H1 (cell line): ENCODE data around the gene RARA. TPM values are rescaled to one million over a fixed set of nuclear protein-coding genes. Genes with fewer than 3 reads are reported as not detected.

ENCODE experiments used
- CBX8 ChIP-seq: fragments of 300-800, 300-1000 bp; sonication (generic); IDR thresholded peaks from 2 replicates; pipeline ENCODE4 v1.7.1; 2016; ENCODE audit warnings: low read depth, low read length, borderline replicate concordance
- FOSL1 ChIP-seq: IDR thresholded peaks from 2 replicates; pipeline ENCODE4 v1.6.1; 2011; ENCODE audit warnings: mild to moderate bottlenecking, low read depth, low read length, moderate library complexity; ENCODE audit not compliant: insufficient read depth
- HDAC6 ChIP-seq: IDR thresholded peaks from one replicate; pipeline ENCODE4 v1.7.1; 2012; ENCODE audit warnings: low read depth, mild to moderate bottlenecking, inconsistent platforms, low read length, moderate library complexity
- KDM1A ChIP-seq: fragments of 200-600, 300-600 bp; sonication (generic); IDR thresholded peaks from 2 replicates; pipeline ENCODE4 v1.7.1; 2016; ENCODE audit warnings: mild to moderate bottlenecking, low read length, borderline replicate concordance
- KDM5A ChIP-seq: fragments of 200-600 bp; IDR thresholded peaks from 2 replicates; pipeline ENCODE4 v1.7.1; 2012; ENCODE audit warnings: mild to moderate bottlenecking, low read length, inconsistent platforms, mixed read lengths
- MAFK ChIP-seq: IDR thresholded peaks from 2 replicates; pipeline ENCODE4 v1.6.1; 2012; ENCODE audit warnings: low read depth, mild to moderate bottlenecking, improper control_type of control experiment, low read length
- NANOG ChIP-seq: IDR thresholded peaks from 2 replicates; pipeline ENCODE4 v1.6.1; 2011; ENCODE audit warnings: low read length, low read depth, mild to moderate bottlenecking, inconsistent platforms; ENCODE audit not compliant: insufficient read depth, poor library complexity, severe bottlenecking
- NRF1 ChIP-seq: IDR thresholded peaks from 2 replicates; pipeline ENCODE4 v1.6.1; 2011; ENCODE audit warnings: mild to moderate bottlenecking, low read depth, low read length, improper control_type of control experiment
- POLR2AphosphoS5 ChIP-seq: IDR thresholded peaks from 2 replicates; pipeline ENCODE4 v1.6.1; 2011; ENCODE audit warnings: low read depth, low read length
- RBBP5 ChIP-seq: IDR thresholded peaks from 2 replicates; pipeline ENCODE4 v1.7.1; 2012; ENCODE audit warnings: low read depth, mild to moderate bottlenecking, inconsistent platforms, low read length, moderate library complexity, borderline replicate concordance
- RNF2 ChIP-seq: fragments of 200-900, 300-1000 bp; sonication (generic); IDR thresholded peaks from 2 replicates; pipeline ENCODE4 v1.7.1; 2016; ENCODE audit warnings: borderline replicate concordance, low read depth, mild to moderate bottlenecking, antibody characterized with exemption, low read length; ENCODE audit not compliant: poor library complexity, severe bottlenecking; ENCODE audit errors: missing control alignments
- SIN3A ChIP-seq, 2 experiments: IDR thresholded peaks in 1 of 2; conservative IDR thresholded peaks in 1 of 2; 2 replicates each; pipeline ENCODE4 v1.6.1; 2011 to 2012; ENCODE audit warnings: low read length in 2 of 2, improper control_type of control experiment in 1 of 2, low read depth in 1 of 2, mild to moderate bottlenecking in 1 of 2
- SP1 ChIP-seq: IDR thresholded peaks from 2 replicates; pipeline ENCODE4 v1.6.1; 2011; ENCODE audit warnings: low read depth, low read length
- SP4 ChIP-seq: IDR thresholded peaks from 2 replicates; pipeline ENCODE4 v1.6.1; 2012; ENCODE audit warnings: low read length, inconsistent platforms
- SUZ12 ChIP-seq: fragments of 200-600 bp; sonication (generic); IDR thresholded peaks from 2 replicates; pipeline ENCODE4 v1.6.1; 2012; ENCODE audit warnings: mild to moderate bottlenecking, inconsistent platforms, low read length, moderate library complexity, mixed read lengths
- TAF1 ChIP-seq: IDR thresholded peaks from 2 replicates; pipeline ENCODE4 v1.6.1; 2011; ENCODE audit warnings: mild to moderate bottlenecking, low read depth, low read length
- USF2 ChIP-seq: IDR thresholded peaks from 2 replicates; pipeline ENCODE4 v1.6.1; 2011; ENCODE audit warnings: low read length, improper control_type of control experiment
- ZNF274 ChIP-seq: IDR thresholded peaks from 2 replicates; pipeline ENCODE4 v1.7.0; 2012; ENCODE audit warnings: low read length, borderline replicate concordance; ENCODE audit errors: extremely low read depth
- polyA plus RNA-seq, 7 experiments: library from polyadenylated mRNA; depleted of rRNA in 3 of 7; stranded (reverse) in 5 of 7; unstranded in 2 of 7; fragments of >200 nt in 5 of 7; fragments of 200-250 nt in 2 of 7; gene quantifications; 1 replicate in 5 of 7; 2 replicates in 1 of 7; 4 replicates in 1 of 7; pipeline versions ENCODE4 v1.2.1 to v1.2.3, GENCODE V29; 2011 to 2013; ENCODE audit warnings: missing spikeins in 2 of 7, mixed read lengths in 2 of 7
- total RNA-seq: library from RNA; stranded (reverse); fragmentation: NEBNext Ultra II Directional; extraction: Animal tissue kit (Norgen Biotek cat#: 25700); gene quantifications from 2 replicates; pipeline ENCODE4 v1.2.1, GENCODE V29; 2021

Gene RARA
- total and polyA plus RNA-seq, 2 of the 8 experiments (the other 6 are each of a cell fraction or from before 2014, with no cell fraction given) = 4.4 to 16.5 TPM

GRCh38 chr17:40316571-40317344, 7.8 kb downstream of the RARA start (continued):
- TF ChIP-seq CBX8 (no peak), KDM1A (no peak), TAF1 (no peak), SIN3A (conservative IDR thresholded peaks at IDR 0.05 in 1 of 2, IDR thresholded peaks at IDR 0.05 in 1 of 2; ENCODE audit: low read depth in 1 of 2, low read length in 2 of 2) (peak in 1 of 2 experiments; percentile 14; a peak in 1 of 4 replicates), HDAC6 (no peak), SP1 (no peak), USF2 (no peak), KDM5A (no peak), NANOG (no peak), RBBP5 (no peak), FOSL1 (no peak), SUZ12 (no peak; the same call in 1 of the 2 replicates), RNF2 (no peak), ZNF274 (no peak), SP4 (no peak), MAFK (no peak), NRF1 (no peak), POLR2AphosphoS5 (no peak)
